ENCODE results near the gene FANCM. TPM values are rescaled to one million over a fixed set of nuclear protein-coding genes. Genes with fewer than 3 reads are reported as not detected.
A peak's percentile ranks its signal among the peaks of the same experiment; 100 is the strongest.

FANCM gene
- total and polyA plus RNA-seq, 2 experiments from 2014 or later: 4.1 to 6.7 TPM

- in situ Hi-C loops (cut with MboI): no loop called here
- TF ChIP-seq EZH2 (IDR thresholded peaks at IDR 0.05; ENCODE audit: insufficient read depth, poor library complexity, severe bottlenecking): no peak
- no peak for TF ChIP-seq EZH2phosphoT487 (IDR thresholded peaks at IDR 0.05; ENCODE audit: insufficient read depth, low read depth)
- DNase-seq: no peak
These were observed 86.9 kb downstream of the FANCM start for GRCh38 chr14:45222485-45223262.

GRCh38 chr14:45227566-45227965 is 91.8 kb downstream of the FANCM start:
- DNase-seq: peak; percentile 3
- Histone ChIP-seq H3K9me2 (ENCODE audit: insufficient read depth) (no peaks in the 10 kb centered on the region), H3K9me3 (ENCODE audit: low read depth) (no peaks in the 10 kb centered on the region), H2AFZ (no peak overlapping the region), H3F3A (ENCODE audit: insufficient read depth) (no peaks in the 10 kb centered on the region), H3K9ac (no peak overlapping the region), H3K27ac (no peak overlapping the region), H3K4me1 (ENCODE audit: insufficient read depth) (no peaks in the 10 kb centered on the region), H3K27me3 (replicated peaks; ENCODE audit: insufficient read depth) (no peaks in the 10 kb centered on the region), H3K79me2 (ENCODE audit: insufficient read depth) (0 out of 2 replicates have a peak, but pooled peaks cover 5% of the 10 kb centered on the region), H3K4me3 (no peak overlapping the region), H3K4me2 (ENCODE audit: unreplicated experiment) (no peak overlapping the region), H4K20me1 (ENCODE audit: insufficient read depth) (no peaks in the 10 kb centered on the region), H3K36me3 (ENCODE audit: low read depth) (peaks cover 57% of the 10 kb centered on the region)
- in situ Hi-C loops (cut with MboI): no loop called here
- TF ChIP-seq EZH2 (IDR thresholded peaks at IDR 0.05; ENCODE audit: insufficient read depth, poor library complexity, severe bottlenecking) (no peak), EZH2phosphoT487 (IDR thresholded peaks at IDR 0.05; ENCODE audit: insufficient read depth, low read depth) (no peak)
- 95 to 96% methylated on average over 4 of the region's 4 CpGs for WGBS, 2 experiments (ENCODE audit: low coverage in 1 of 2, low lambda C conversion rate in 2 of 2, missing lambda C conversion rate in 2 of 2)

More at GRCh38 chr14:45222485-45223262, 86.9 kb downstream of the FANCM start:
- H3K9ac ChIP-seq: no peak overlapping the region
- H3K4me3 ChIP-seq: no peak overlapping the region
- H3K4me2 ChIP-seq (ENCODE audit: unreplicated experiment): no peak overlapping the region
- no peaks in the 10 kb centered on the region for H3K9me2 ChIP-seq (ENCODE audit: insufficient read depth)
- H2AFZ ChIP-seq: no peak overlapping the region
- H3K27me3 ChIP-seq (replicated peaks; ENCODE audit: insufficient read depth): no peaks in the 10 kb centered on the region
- H3K9me3 ChIP-seq (ENCODE audit: low read depth): no peaks in the 10 kb centered on the region
- 96 to 99% methylated on average over 3 of the region's 3 CpGs for WGBS, 2 experiments (ENCODE audit: low coverage in 1 of 2, low lambda C conversion rate in 2 of 2, missing lambda C conversion rate in 2 of 2)
- H3K79me2 ChIP-seq (ENCODE audit: insufficient read depth): 0 out of 2 replicates have a peak, but pooled peaks cover 5% of the 10 kb centered on the region
- no peaks in the 10 kb centered on the region for H4K20me1 ChIP-seq (ENCODE audit: insufficient read depth)
- H3K4me1 ChIP-seq (ENCODE audit: insufficient read depth): no peaks in the 10 kb centered on the region
- H3F3A ChIP-seq (ENCODE audit: insufficient read depth): no peaks in the 10 kb centered on the region
- no peak overlapping the region for H3K27ac ChIP-seq
- H3K36me3 ChIP-seq (ENCODE audit: low read depth): peaks cover 38% of the 10 kb centered on the region

GRCh38 chr14:45238988-45239387 is 103.3 kb downstream of the FANCM start:
- peaks cover 4% of the 10 kb centered on the region; the same call in 1 of the 2 replicates for H3F3A ChIP-seq (ENCODE audit: insufficient read depth)
- H3K4me3 ChIP-seq: no peak overlapping the region
- WGBS, 2 experiments (ENCODE audit: low coverage in 1 of 2, low lambda C conversion rate in 2 of 2, missing lambda C conversion rate in 2 of 2): 96% methylated on average over 2 of the region's 2 CpGs
- peaks cover 15% of the 10 kb centered on the region for H3K4me1 ChIP-seq (ENCODE audit: insufficient read depth)
- H3K9ac ChIP-seq: no peak overlapping the region
- H3K27me3 ChIP-seq (replicated peaks; ENCODE audit: insufficient read depth): no peaks in the 10 kb centered on the region
- no peak for DNase-seq
- TF ChIP-seq EZH2 (IDR thresholded peaks at IDR 0.05; ENCODE audit: insufficient read depth, poor library complexity, severe bottlenecking) (no peak), EZH2phosphoT487 (IDR thresholded peaks at IDR 0.05; ENCODE audit: insufficient read depth, low read depth) (no peak)
- peaks cover 7% of the 10 kb centered on the region; the same call in 1 of the 2 replicates for H3K79me2 ChIP-seq (ENCODE audit: insufficient read depth)
- no peak overlapping the region for H2AFZ ChIP-seq
- no peak overlapping the region for H3K27ac ChIP-seq
- peaks cover 4% of the 10 kb centered on the region; the same call in 1 of the 2 replicates for H3K36me3 ChIP-seq (ENCODE audit: low read depth)
- no peaks in the 10 kb centered on the region for H4K20me1 ChIP-seq (ENCODE audit: insufficient read depth)
- no peaks in the 10 kb centered on the region for H3K9me3 ChIP-seq (ENCODE audit: low read depth)
- no peaks in the 10 kb centered on the region for H3K9me2 ChIP-seq (ENCODE audit: insufficient read depth)
- in situ Hi-C loops (cut with MboI): no loop called here
- H3K4me2 ChIP-seq (ENCODE audit: unreplicated experiment): no peak overlapping the region

- Histone ChIP-seq H3K4me3 (peak overlapping the region; percentile 70), H3K4me2 (ENCODE audit: unreplicated experiment) (peak overlapping the region; percentile 98), H3K79me2 (ENCODE audit: insufficient read depth) (no peaks in the 10 kb centered on the region; the same call in 1 of the 2 replicates), H3K36me3 (ENCODE audit: low read depth) (no peaks in the 10 kb centered on the region; the same call in 1 of the 2 replicates), H3K27me3 (replicated peaks; ENCODE audit: insufficient read depth) (no peaks in the 10 kb centered on the region), H3F3A (ENCODE audit: insufficient read depth) (peaks cover 4% of the 10 kb centered on the region; the same call in 1 of the 2 replicates), H3K9me3 (ENCODE audit: low read depth) (no peaks in the 10 kb centered on the region), H3K9ac (peak overlapping the region; percentile 71), H3K27ac (peak overlapping the region; percentile 30), H3K4me1 (ENCODE audit: insufficient read depth) (peaks cover 25% of the 10 kb centered on the region), H2AFZ (peak overlapping the region; percentile 87), H4K20me1 (ENCODE audit: insufficient read depth) (no peaks in the 10 kb centered on the region), H3K9me2 (ENCODE audit: insufficient read depth) (0 out of 2 replicates have a peak, but pooled peaks cover 8% of the 10 kb centered on the region)
- DNase-seq: peak; percentile 16
- no peak for TF ChIP-seq EZH2 (IDR thresholded peaks at IDR 0.05; ENCODE audit: insufficient read depth, poor library complexity, severe bottlenecking)
- no peak for TF ChIP-seq EZH2phosphoT487 (IDR thresholded peaks at IDR 0.05; ENCODE audit: insufficient read depth, low read depth)
- 36 to 38% methylated on average over 3 of the region's 3 CpGs for WGBS, 2 experiments (ENCODE audit: low coverage in 1 of 2, low lambda C conversion rate in 2 of 2, missing lambda C conversion rate in 2 of 2)
- in situ Hi-C loops (cut with MboI): no loop called here
These were observed 107.0 kb downstream of the FANCM start for GRCh38 chr14:45242706-45243105.
